ENCODE results near the gene GZMM.

Gene GZMM

GRCh38 chr19:554817-555216 lies 11.0 kb downstream of the GZMM start:
- H3K4me1 Mint-ChIP-seq, result peaks cover 5% of the 10 kb centered on the region
- CTCF ChIA-PET, result interaction anchor here (1.5 kb wide), 1 partner anchor 8 kb away, joined by 5 read pairs; no protein-coding TSS in a partner anchor
- H3K36me3 Mint-ChIP-seq, result no peaks in the 10 kb centered on the region
- no peak for DNase-seq
- no peak overlapping the region for H3K27ac Mint-ChIP-seq
- H3K9me3 Mint-ChIP-seq, result no peaks in the 10 kb centered on the region
- H3K4me3 Mint-ChIP-seq, result no peak overlapping the region
- peaks cover 7% of the 10 kb centered on the region for H3K27me3 Mint-ChIP-seq

- H3K9me3 Mint-ChIP-seq, result no peaks in the 10 kb centered on the region
- no peak overlapping the region for H3K4me3 Mint-ChIP-seq
- no peak for DNase-seq
- no peak overlapping the region for H3K27ac Mint-ChIP-seq
- H3K4me1 Mint-ChIP-seq, result peaks cover 5% of the 10 kb centered on the region
- peaks cover 7% of the 10 kb centered on the region for H3K27me3 Mint-ChIP-seq
- no peaks in the 10 kb centered on the region for H3K36me3 Mint-ChIP-seq
- CTCF ChIA-PET, result interaction anchor here (1.0 to 1.5 kb wide), 2 partner anchors 9 to 44 kb away, joined by 3 to 5 read pairs; no protein-coding TSS in a partner anchor
Observed at GRCh38 chr19:555474-555808, 11.6 kb downstream of the GZMM start.

- H3K27me3 Mint-ChIP-seq, result peaks cover under 1% of the 10 kb centered on the region
- peaks cover 3% of the 10 kb centered on the region for H3K4me1 Mint-ChIP-seq
- H3K27ac Mint-ChIP-seq, result no peak overlapping the region
- DNase-seq, result no peak
- no peaks in the 10 kb centered on the region for H3K36me3 Mint-ChIP-seq
- no peaks in the 10 kb centered on the region for H3K9me3 Mint-ChIP-seq
- no peak overlapping the region for H3K4me3 Mint-ChIP-seq
- CTCF ChIA-PET, result interaction anchor here (1.0 kb wide), 1 partner anchor 46 kb away, joined by 3 read pairs; no protein-coding TSS in a partner anchor
Observed at GRCh38 chr19:556611-557382, 12.9 kb downstream of the GZMM start.

GRCh38 chr19:558770-559439 lies 15.1 kb downstream of the GZMM start:
- CTCF ChIA-PET, result no interaction called here
- no peak overlapping the region for H3K27ac Mint-ChIP-seq
- no peak for DNase-seq
- H3K27me3 Mint-ChIP-seq, result no peaks in the 10 kb centered on the region
- H3K4me3 Mint-ChIP-seq, result no peak overlapping the region
- H3K36me3 Mint-ChIP-seq, result no peaks in the 10 kb centered on the region
- no peaks in the 10 kb centered on the region for H3K9me3 Mint-ChIP-seq
- H3K4me1 Mint-ChIP-seq, result peaks cover 3% of the 10 kb centered on the region

GRCh38 chr19:560121-560520 lies 16.3 kb downstream of the GZMM start:
- CTCF ChIA-PET, result no interaction called here
- Mint-ChIP-seq H3K27ac (no peak overlapping the region), H3K27me3 (no peaks in the 10 kb centered on the region), H3K36me3 (no peaks in the 10 kb centered on the region), H3K9me3 (no peaks in the 10 kb centered on the region), H3K4me1 (peaks cover 3% of the 10 kb centered on the region), H3K4me3 (no peak overlapping the region)
- DNase-seq, result no peak

- no peak overlapping the region for H3K27ac Mint-ChIP-seq
- no peak overlapping the region for H3K4me3 Mint-ChIP-seq
- CTCF ChIA-PET, result no interaction called here
- H3K4me1 Mint-ChIP-seq, result peaks cover 12% of the 10 kb centered on the region
- H3K27me3 Mint-ChIP-seq, result peaks cover 7% of the 10 kb centered on the region
- no peaks in the 10 kb centered on the region for H3K9me3 Mint-ChIP-seq
- no peak for DNase-seq
- peaks cover 3% of the 10 kb centered on the region for H3K36me3 Mint-ChIP-seq
Observed at GRCh38 chr19:566403-566802, 22.6 kb downstream of the GZMM start.

GRCh38 chr19:566844-567243 lies 23.0 kb downstream of the GZMM start:
- no peak overlapping the region for H3K27ac Mint-ChIP-seq
- no peaks in the 10 kb centered on the region for H3K9me3 Mint-ChIP-seq
- H3K36me3 Mint-ChIP-seq, result peaks cover 3% of the 10 kb centered on the region
- H3K27me3 Mint-ChIP-seq, result peaks cover 7% of the 10 kb centered on the region
- peaks cover 14% of the 10 kb centered on the region for H3K4me1 Mint-ChIP-seq
- CTCF ChIA-PET, result no interaction called here
- H3K4me3 Mint-ChIP-seq, result no peak overlapping the region
- DNase-seq, result no peak

- no peaks in the 10 kb centered on the region for H3K9me3 Mint-ChIP-seq
- peaks cover 3% of the 10 kb centered on the region for H3K36me3 Mint-ChIP-seq
- CTCF ChIA-PET, result no interaction called here
- no peak for DNase-seq
- H3K27ac Mint-ChIP-seq, result no peak overlapping the region
- H3K4me1 Mint-ChIP-seq, result peaks cover 17% of the 10 kb centered on the region
- H3K4me3 Mint-ChIP-seq, result no peak overlapping the region
- H3K27me3 Mint-ChIP-seq, result peaks cover 7% of the 10 kb centered on the region
Observed at GRCh38 chr19:567296-567900, 23.5 kb downstream of the GZMM start.

- Mint-ChIP-seq H3K9me3 (no peaks in the 10 kb centered on the region), H3K36me3 (peaks cover 3% of the 10 kb centered on the region), H3K27me3 (peaks cover 7% of the 10 kb centered on the region), H3K27ac (peak overlapping the region; percentile 91), H3K4me3 (peak overlapping the region; percentile 71), H3K4me1 (peaks cover 37% of the 10 kb centered on the region)
- no peak for DNase-seq
- CTCF ChIA-PET, result no interaction called here
Observed at GRCh38 chr19:570251-570686, 26.4 kb downstream of the GZMM start.

GRCh38 chr19:570937-571565 lies 27.2 kb downstream of the GZMM start:
- Mint-ChIP-seq H3K27me3 (peaks cover 7% of the 10 kb centered on the region), H3K4me1 (peaks cover 41% of the 10 kb centered on the region), H3K9me3 (no peaks in the 10 kb centered on the region), H3K36me3 (peaks cover 3% of the 10 kb centered on the region), H3K4me3 (peak overlapping the region; percentile 84), H3K27ac (peak overlapping the region; percentile 98)
- peak; percentile 75 for DNase-seq
- CTCF ChIA-PET, result interaction anchor here (1.4 kb wide), 1 partner anchor 60 kb away, joined by 3 read pairs; no protein-coding TSS in a partner anchor

GRCh38 chr19:571566-571974 lies 27.7 kb downstream of the GZMM start:
- Mint-ChIP-seq H3K36me3 (peaks cover 5% of the 10 kb centered on the region), H3K27me3 (peaks cover 7% of the 10 kb centered on the region), H3K4me3 (peak overlapping the region; percentile 84), H3K27ac (peak overlapping the region; percentile 98), H3K9me3 (no peaks in the 10 kb centered on the region), H3K4me1 (peaks cover 46% of the 10 kb centered on the region)
- DNase-seq, result peak; percentile 44
- CTCF ChIA-PET, result interaction anchor here (1.4 kb wide), 1 partner anchor 60 kb away, joined by 3 read pairs; no protein-coding TSS in a partner anchor

- Mint-ChIP-seq H3K4me3 (peak within 1 kb of the TSS; percentile 84), H3K27me3 (peaks cover 7% of the 10 kb centered on the region), H3K27ac (peak within 1 kb of the TSS; percentile 98), H3K36me3 (peaks cover 4% of the 10 kb centered on the region), H3K9me3 (no peaks in the 10 kb centered on the region), H3K4me1 (peaks cover 50% of the 10 kb centered on the region)
- CTCF ChIA-PET, result interaction anchor here (1.4 kb wide), 1 partner anchor 61 kb away, joined by 3 read pairs; no protein-coding TSS in a partner anchor
- peak; percentile 99 for DNase-seq
Observed at GRCh38 chr19:572140-572742, 28.4 kb downstream of the GZMM start, which contains the start of gene BSG. Gene BSG, plus strand, starts transcription at chr19:572596. Its CDS starts 39 bp downstream, at chr19:572635.

GRCh38 chr19:572743-573518 lies 29.1 kb downstream of the GZMM start:
- Mint-ChIP-seq H3K27me3 (peaks cover 7% of the 10 kb centered on the region), H3K4me3 (peak overlapping the region; percentile 84), H3K36me3 (peaks cover 2% of the 10 kb centered on the region), H3K4me1 (peaks cover 52% of the 10 kb centered on the region), H3K9me3 (no peaks in the 10 kb centered on the region), H3K27ac (peak overlapping the region; percentile 91)
- CTCF ChIA-PET, result no interaction called here
- DNase-seq, result no peak
